ENCODE results near the gene GH2.
A peak's percentile ranks its signal among the peaks of the same experiment; 100 is the strongest.
"Not testable (repeated sequence)": the region's sequence is repeated elsewhere in the genome, so short reads cannot be mapped to it uniquely, and the experiment has no call there.

The GH2 gene

DNA sequence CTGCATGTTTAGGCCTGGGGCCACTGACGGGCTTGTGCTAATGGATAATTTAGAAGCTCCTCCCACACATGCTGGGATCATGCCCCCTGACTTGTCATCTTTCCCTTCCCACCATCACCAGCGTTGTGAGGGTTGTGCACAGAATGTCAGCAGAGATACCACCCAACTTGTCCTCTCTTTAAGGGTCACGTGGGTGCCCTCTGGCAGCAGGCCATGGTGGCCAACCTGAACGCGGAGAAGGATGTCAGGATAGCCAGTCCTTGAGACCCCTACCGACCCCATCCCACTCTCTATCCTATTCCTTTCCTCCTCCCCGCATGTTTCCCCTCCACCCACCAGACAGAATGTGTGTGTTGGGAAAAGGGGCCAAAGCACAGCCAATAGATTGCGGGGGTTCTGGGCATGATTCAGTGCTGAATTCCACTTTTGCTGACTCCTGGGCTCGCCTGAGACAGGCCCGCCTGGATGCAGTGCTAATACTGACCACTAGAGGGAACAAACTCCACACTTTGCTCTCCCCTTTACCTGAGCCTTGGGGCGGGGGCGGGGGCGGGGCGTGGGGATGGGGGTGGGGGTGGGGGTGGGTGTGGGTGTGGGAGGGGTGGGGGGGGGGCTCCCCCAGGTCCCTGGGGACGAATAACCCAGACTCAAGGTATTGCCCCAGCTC, at the start of gene GH2:
TSS of gene GH2 (minus strand) at position 10 of the 667 bp plus-strand sequence. CDS start 143 bp downstream, outside the sequence.
- DNase-seq (ENCODE audit: low read depth in 3 of 3): peak; percentile 20 to 33 (median 30)

DNA sequence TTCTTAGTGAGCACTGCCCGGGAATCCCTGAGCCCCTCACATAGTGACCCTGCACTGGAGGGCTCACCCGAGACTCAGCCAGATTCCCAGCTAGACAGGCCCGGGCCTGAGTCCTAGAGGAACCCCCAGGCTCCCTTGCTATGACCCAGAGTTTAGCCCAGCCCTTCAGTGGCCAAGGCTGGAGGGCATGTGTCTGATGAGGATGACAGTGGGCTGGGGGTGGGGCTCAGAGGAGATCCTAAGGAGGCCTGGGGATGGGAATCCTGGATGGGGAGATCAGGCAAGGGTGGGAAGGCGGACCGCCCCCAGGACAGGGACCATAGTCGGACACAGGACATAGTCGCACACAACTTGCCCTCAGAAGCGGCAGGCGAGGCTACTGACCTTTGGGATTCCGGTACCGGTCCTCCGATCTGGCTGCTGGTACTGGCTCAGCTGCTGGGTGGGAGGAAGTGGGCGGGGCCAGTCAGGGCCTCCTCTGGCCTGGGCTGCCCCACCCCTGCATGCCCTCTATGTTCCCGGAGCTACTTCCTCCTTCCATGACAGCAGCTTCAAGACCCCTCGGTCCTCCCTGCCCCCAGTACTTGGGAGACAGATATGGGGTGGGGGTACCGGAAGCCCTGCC, 49.3 kb upstream of the GH2 start:
- peak in 2 of 3 experiments; percentile 32 to 33 for DNase-seq (ENCODE audit: low read depth in 3 of 3)

DNA sequence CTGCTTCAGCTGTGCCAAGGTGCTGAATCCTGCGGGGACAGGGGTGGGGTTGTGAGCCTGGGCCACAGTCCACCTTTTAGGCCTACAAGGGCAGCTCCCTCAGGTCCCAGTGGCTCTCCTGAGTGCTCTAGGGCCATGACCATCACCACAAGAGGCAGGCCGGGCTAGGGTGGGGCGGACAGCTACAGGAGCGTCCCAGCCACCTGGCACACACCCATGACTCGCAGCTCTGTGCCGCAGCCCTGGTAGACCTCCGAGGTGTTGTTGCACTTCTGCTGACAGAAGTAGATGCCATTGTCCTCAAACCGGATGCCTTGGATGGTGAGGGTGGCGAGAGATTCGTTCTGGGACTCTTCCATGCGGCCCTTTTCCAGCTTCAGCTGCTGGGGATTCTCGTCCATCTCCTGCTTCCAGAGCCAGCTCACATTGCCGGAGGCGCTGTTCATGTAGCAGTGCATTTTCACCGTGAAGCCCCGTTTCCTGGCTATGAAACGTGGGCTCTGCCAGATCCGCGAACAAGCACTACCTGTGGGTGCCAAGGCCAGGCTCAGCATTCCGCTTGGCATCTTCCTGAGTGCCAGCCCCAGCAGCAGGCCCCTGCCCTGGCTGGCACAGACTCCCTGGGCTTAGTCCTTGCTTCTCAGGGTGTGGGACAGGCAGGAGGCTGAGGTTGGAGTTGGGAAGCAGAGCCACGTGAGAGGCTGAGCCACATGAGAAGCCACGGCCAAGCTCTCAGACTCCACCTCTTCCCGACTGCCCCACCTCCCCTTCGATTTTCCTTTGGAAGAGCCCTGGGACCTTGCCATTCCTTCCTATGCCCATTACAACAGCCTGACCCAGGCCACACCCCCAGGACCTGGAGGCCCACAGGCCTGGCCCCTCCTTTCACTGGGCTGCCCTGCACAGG, 48.4 kb upstream of the GH2 start:
- DNase-seq (ENCODE audit: low read depth in 3 of 3): no peak

DNA sequence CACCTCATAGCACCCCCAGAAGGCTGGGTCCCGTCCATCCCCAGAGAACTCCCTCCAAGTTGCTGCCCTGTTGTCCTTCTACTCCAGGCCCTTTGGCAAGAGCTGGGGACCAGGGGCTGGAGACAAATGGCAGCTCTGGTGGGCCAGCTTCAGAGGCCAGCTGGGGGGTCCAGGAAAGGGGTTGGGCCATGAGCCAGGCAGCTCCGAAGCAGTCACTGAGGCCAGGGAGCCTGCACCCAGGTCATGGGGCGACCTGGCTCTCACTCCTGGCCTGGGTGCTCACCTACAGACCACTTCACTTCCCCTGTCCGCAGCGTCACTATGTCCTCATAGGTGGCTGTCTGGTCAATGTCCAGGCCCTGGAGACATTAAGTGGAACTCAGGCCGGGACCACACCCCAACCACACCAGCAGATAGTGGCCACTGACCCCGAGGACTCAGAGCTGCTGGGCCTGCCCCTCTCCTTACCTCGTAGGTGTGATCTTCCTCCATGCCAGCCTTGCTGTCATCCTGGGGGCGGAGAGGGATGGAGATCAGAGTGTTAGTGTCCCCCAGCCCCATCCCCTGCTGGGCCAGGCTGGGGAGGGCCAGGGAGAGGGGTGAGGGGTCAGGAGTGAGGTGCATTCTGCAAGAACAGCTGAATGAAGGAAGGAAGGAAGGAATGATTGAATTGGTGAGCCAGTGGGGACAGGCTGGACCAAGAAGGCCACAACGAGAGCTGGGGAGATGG, 47.4 kb upstream of the GH2 start:
- DNase-seq (ENCODE audit: low read depth in 3 of 3): no peak

- no peak for DNase-seq (ENCODE audit: low read depth in 3 of 3)
Observed at GRCh38 chr17:63928172-63928666, 46.5 kb upstream of the GH2 start.

DNA sequence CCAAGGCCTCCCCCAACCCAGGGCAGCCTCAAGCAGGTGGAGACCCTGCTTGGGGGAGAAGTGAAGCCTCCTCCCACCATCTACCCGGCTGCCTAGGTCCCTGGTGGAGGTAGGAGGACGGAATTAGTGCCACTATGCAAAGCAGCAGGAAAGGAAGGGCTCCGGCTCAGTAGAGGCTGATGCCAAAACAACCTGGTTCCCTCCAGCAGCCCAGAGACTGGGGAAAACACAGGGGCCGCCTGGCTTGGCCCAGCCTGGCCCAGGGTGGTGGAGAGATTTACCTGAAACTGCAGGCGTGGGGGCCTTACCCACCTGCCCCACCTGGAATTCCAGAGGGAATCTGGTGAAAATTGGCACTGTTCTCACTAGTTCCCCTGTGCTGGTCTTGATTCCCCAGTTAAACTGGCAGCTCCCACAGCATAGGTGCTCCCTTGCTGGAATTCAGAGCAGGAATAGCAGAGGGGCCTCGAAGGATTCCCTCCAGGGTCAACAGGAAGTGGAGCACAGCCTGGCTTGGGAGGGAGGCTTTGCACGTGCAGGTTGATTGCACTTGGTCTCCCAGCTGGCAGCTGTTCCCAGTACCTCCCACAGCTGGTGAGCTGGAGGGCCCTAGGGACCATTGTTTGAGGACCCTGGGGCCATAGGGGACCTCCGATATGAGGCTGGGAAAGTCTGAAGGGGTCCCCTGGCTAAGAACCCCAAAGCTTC, 45.9 kb upstream of the GH2 start:
- no peak for DNase-seq (ENCODE audit: low read depth in 3 of 3)

DNA sequence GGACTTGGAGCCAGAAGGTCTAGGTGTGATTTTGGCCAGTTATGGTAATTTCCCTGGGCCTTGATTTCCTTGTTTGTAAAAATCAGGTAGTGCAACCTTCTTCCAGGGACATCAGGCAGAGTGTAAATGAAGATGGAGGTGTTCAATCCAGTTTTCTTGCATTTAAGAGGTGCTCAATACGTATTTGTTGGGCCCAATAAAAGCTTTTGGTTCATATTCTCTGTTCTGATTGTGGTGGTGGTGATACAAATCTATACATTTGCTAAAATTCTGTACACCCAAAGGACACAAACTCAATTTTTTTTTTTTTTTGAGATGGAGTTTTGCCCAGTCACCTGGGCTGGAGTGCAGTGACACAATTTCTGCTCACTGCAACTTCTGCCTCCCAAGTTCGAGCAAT, 44.4 kb upstream of the GH2 start:
- no peak for DNase-seq (ENCODE audit: low read depth in 3 of 3)

DNA sequence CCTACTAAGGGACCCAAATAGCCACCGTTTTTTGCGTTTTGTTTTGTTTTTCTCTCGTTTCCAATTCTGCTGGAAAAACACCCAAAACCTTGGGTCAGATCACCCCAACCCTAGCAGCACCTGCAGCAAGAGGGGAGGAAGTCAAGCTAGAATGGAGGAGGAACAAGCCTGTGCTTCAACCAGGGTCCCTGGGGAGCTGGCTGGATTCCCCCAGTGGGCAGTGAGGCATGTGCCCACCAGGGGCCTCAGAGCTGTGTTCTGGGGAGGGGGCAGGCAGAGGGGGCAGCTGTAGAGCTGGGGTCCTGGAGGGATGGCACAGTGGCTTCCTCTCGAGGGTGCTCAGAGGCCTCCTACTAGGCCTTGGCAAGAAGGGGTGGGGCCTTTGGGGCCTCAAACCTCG, 43.9 kb upstream of the GH2 start:
- no peak for DNase-seq (ENCODE audit: low read depth in 3 of 3)

- DNase-seq (ENCODE audit: low read depth in 3 of 3): not testable (repeated sequence)
Observed at GRCh38 chr17:63922402-63922801, 40.7 kb upstream of the GH2 start.

DNA sequence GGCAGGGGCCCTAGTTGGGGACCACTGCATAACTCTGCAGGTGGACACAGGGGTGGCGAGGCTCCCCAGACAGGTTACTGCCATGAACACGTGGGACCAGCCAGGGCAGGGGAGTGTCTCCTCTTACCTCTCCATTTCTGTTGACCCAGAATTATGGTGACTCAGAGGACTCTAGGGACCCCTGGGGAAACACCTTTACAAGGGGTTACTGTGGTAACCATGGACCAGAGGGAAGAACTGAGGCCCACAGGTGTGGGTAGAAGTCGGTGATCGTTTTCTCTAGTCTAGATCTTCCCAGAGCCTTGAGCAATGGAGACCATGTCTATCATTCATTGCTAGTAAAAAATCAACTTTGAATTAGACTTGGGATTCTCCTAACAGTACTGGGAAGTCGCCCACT, 39.0 kb upstream of the GH2 start:
- not testable (repeated sequence) for DNase-seq (ENCODE audit: low read depth in 3 of 3)

- DNase-seq (ENCODE audit: low read depth in 3 of 3): not testable (repeated sequence)
Observed at GRCh38 chr17:63920050-63920449, 38.3 kb upstream of the GH2 start.

GRCh38 chr17:63919311-63919723, 37.6 kb upstream of the GH2 start:
- peak in 2 of 3 experiments; percentile 47 to 56 for DNase-seq (ENCODE audit: low read depth in 3 of 3)

DNA sequence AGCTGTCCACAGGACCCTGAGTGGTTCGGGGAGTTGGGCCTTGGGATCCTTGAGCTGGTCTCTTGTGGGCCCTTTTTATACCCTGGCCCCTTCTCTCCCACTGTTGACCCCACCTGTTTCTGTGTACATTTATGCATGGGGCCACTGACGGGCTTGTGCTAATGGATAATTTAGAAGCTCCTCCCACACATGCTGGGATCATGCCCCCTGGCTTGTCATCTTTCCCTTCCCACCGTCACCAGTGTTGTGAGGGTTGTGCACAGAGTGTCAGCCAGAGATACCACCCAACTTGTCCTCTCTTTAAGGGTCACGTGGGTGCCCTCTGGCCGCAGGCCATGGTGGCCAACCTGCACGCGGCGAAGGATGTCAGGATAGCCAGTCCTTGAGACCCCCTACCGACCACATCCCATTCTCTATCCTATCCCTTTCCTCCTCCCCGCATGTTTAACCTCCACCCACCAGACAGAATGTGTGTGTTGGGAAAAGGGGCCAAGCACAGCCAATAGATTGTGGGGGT, 37.1 kb upstream of the GH2 start, which contains the start of gene GH1:
TSS of gene GH1 (minus strand) at position 51 of the 517 bp plus-strand sequence. CDS start 63 bp downstream, outside the sequence.
- DNase-seq (ENCODE audit: low read depth in 3 of 3): not testable (repeated sequence)

DNA sequence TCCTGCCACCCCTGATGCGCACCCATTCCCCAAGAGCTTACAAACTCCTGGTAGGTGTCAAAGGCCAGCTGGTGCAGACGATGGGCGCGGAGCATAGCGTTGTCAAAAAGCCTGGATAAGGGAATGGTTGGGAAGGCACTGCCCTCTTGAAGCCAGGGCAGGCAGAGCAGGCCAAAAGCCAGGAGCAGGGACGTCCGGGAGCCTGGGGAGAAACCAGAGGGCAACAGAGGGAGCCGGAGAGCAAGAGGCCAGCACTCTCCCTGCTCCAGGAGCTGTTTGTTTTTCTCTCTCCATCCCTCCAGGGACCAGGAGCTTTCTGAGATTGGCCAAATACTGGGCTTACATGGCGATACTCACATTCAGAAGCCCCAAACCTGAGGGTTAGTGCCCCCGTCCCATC, 36.6 kb upstream of the GH2 start:
- DNase-seq (ENCODE audit: low read depth in 3 of 3): no peak

- no peak for DNase-seq (ENCODE audit: low read depth in 3 of 3)
Observed at GRCh38 chr17:63917646-63918045, 35.9 kb upstream of the GH2 start.

DNA sequence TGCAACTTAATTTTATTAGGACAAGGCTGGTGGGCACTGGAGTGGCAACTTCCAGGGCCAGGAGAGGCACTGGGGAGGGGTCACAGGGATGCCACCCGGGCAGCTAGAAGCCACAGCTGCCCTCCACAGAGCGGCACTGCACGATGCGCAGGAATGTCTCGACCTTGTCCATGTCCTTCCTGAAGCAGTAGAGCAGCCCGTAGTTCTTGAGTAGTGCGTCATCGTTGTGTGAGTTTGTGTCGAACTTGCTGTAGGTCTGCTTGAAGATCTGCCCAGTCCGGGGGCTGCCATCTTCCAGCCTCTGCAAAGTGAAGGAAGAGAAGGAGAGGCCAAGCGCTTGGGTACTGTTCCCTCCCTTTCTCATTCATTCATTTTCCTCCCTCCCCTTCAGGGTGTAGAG, 35.5 kb upstream of the GH2 start:
- not testable (repeated sequence) for DNase-seq (ENCODE audit: low read depth in 3 of 3)

GRCh38 chr17:63916566-63917185, 34.9 kb upstream of the GH2 start:
- DNase-seq (ENCODE audit: low read depth in 3 of 3): no peak

- DNase-seq (ENCODE audit: low read depth in 3 of 3): not testable (repeated sequence)
Observed at GRCh38 chr17:63915753-63916152, 34.0 kb upstream of the GH2 start.

- no peak for DNase-seq (ENCODE audit: low read depth in 3 of 3)
Observed at GRCh38 chr17:63914471-63914870, 32.7 kb upstream of the GH2 start.

DNA sequence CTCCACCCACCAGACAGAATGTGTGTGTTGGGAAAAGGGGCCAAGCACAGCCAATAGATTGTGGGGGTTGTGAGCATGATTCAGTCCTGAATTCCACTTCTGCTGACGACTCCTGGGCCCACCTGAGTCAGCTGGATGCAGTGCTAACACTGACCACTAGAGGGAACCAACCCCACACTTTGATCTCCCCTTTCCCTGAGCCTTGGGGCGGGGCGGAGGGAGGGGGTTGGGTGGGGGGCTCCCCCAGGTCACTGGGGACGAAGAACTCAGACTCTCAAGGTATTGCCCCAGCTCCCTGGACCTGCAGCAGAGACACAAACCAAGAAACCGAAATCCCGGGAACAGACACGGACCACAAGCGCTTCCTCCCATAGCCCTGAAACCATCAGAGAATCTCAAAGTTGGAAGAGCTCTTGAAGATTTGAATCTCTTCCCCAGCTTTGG, 29.9 kb upstream of the GH2 start:
- peak in 2 of 3 experiments; percentile 35 to 41 for DNase-seq (ENCODE audit: low read depth in 3 of 3)

All from stimulated activated CD4-positive, alpha-beta T cell treated with anti-CD3 and anti-CD28 coated beads, TNF-alpha, amount 100 ng/mL, for 4 hours (primary cell).